Parathyroid adenoma (tissue), 2 donors: ENCODE results near the gene ZNF683.

Experiments used
- H2AFZ ChIP-seq: fragments of 300-600 bp; sonication (generic); one replicate; pipeline ENCODE4 v1.7.0; 2017; ENCODE audit warnings: antibody characterized with exemption, mild to moderate bottlenecking
- H3K27ac ChIP-seq: fragments of 300-600 bp; sonication (generic); one replicate; pipeline ENCODE4 v1.7.0; 2017
- H3K27me3 ChIP-seq: fragments of 300-600 bp; sonication (generic); one replicate; pipeline ENCODE4 v1.7.0; 2017; ENCODE audit warnings: low read length; ENCODE audit not compliant: control insufficient read depth, insufficient read depth
- H3K36me3 ChIP-seq: fragments of 300-600 bp; sonication (generic); one replicate; pipeline ENCODE4 v1.7.0; 2017; ENCODE audit warnings: low read length; ENCODE audit not compliant: control insufficient read depth, insufficient read depth
- H3K4me1 ChIP-seq: fragments of 300-600 bp; sonication (generic); one replicate; pipeline ENCODE4 v1.7.0; 2017; ENCODE audit warnings: control low read depth
- H3K4me2 ChIP-seq: fragments of 300-600 bp; sonication (generic); one replicate; pipeline ENCODE4 v1.7.0; 2017; ENCODE audit warnings: low read length
- H3K4me3 ChIP-seq: fragments of 300-600 bp; sonication (generic); one replicate; pipeline ENCODE4 v1.7.0; 2017; ENCODE audit warnings: low read depth, low read length
- H3K79me2 ChIP-seq: fragments of 300-600 bp; sonication (generic); one replicate; pipeline ENCODE4 v1.7.0; 2017; ENCODE audit warnings: control low read depth
- H3K9ac ChIP-seq: fragments of 300-600 bp; sonication (generic); one replicate; pipeline ENCODE4 v1.7.0; 2017; ENCODE audit warnings: mild to moderate bottlenecking
- H3K9me3 ChIP-seq: fragments of 300-600 bp; sonication (generic); one replicate; pipeline ENCODE4 v1.7.0; 2017; ENCODE audit warnings: low read length; ENCODE audit not compliant: control insufficient read depth
- TF ChIP-seq, protein P1 (sequence below): fragments of 300-600 bp; sonication (generic); IDR thresholded peaks from one replicate; pipeline ENCODE4 v1.7.0; 2017; ENCODE audit warnings: antibody characterized with exemption, mild to moderate bottlenecking
- donor health status: primary hyperparathyroidism.

The ZNF683 gene

DNA sequence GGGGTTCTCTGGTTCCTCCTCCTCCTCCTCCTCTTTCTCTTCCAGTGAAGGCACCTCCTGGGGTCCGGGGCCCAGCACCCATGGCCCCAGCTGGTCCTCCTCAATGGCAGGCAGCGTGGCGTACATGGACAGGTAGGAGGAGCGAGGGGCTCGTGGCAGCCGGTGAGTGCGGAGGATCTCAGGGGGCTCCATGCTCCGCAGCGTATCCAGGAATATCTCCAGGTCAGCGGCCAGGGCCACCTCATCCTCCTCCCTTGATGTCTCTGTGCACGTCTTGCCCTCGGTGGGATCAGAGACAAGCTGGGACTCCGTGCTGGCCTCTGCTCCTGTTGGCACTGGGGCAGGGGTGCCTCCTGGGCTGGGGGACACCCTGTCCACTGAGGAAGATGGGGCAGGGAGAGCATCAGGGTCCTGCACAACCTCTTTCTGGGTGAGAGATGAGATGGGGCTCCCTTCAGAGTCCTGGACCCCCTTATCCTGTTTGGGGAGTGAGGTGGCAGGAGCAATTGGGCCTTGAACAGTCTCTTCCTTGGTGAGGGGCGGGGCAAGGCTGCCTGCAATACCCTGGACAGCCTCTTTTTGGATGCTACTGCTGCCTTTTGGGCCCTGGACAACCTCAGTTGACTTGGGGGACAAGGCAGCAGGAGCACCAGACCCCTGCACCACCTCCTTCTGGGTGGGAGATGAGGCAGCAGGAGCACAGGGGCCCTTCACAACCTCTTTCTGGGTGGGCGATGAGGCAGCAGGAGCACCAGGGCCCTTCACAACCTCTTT lies 28.2 kb downstream of the ZNF683 start:
- Histone ChIP-seq H3K27me3 (no peaks in the 10 kb centered on the region), H2AFZ (no peak overlapping the region), H3K4me3 (no peak overlapping the region), H3K4me1 (no peaks in the 10 kb centered on the region), H3K9ac (no peak overlapping the region), H3K36me3 (no peaks in the 10 kb centered on the region), H3K79me2 (no peaks in the 10 kb centered on the region), H3K4me2 (no peak overlapping the region), H3K27ac (no peak overlapping the region), H3K9me3 (no peaks in the 10 kb centered on the region)
- TF ChIP-seq, protein P1, sequence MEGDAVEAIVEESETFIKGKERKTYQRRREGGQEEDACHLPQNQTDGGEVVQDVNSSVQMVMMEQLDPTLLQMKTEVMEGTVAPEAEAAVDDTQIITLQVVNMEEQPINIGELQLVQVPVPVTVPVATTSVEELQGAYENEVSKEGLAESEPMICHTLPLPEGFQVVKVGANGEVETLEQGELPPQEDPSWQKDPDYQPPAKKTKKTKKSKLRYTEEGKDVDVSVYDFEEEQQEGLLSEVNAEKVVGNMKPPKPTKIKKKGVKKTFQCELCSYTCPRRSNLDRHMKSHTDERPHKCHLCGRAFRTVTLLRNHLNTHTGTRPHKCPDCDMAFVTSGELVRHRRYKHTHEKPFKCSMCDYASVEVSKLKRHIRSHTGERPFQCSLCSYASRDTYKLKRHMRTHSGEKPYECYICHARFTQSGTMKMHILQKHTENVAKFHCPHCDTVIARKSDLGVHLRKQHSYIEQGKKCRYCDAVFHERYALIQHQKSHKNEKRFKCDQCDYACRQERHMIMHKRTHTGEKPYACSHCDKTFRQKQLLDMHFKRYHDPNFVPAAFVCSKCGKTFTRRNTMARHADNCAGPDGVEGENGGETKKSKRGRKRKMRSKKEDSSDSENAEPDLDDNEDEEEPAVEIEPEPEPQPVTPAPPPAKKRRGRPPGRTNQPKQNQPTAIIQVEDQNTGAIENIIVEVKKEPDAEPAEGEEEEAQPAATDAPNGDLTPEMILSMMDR: no peak

DNA sequence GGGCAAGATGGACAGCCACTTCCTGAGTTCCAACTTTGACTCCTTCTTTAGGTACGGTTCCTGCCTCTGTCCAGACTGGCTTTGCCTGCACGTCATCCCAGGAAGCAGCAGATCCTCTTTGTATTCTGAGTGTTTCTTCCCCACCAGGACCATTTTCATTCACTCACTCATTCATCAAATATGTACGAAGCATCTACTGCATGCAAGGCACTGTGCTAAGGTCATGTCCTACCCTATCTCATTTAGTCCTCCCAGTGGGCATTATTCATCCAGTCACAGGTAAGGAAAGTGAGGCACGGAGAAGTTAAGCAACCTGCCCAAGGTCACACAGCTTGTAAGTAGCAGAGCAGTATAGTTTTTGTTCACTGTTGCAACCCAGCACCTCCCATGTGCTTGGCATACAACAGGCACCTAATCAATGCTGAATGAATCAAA lies 32.5 kb downstream of the ZNF683 start:
- H3K4me2 ChIP-seq: no peak overlapping the region
- no peaks in the 10 kb centered on the region for H3K27me3 ChIP-seq
- H2AFZ ChIP-seq: no peak overlapping the region
- no peak overlapping the region for H3K9ac ChIP-seq
- H3K4me1 ChIP-seq: no peaks in the 10 kb centered on the region
- no peaks in the 10 kb centered on the region for H3K36me3 ChIP-seq
- no peak overlapping the region for H3K27ac ChIP-seq
- no peaks in the 10 kb centered on the region for H3K79me2 ChIP-seq
- no peak overlapping the region for H3K4me3 ChIP-seq
- TF ChIP-seq, protein P1: no peak
- H3K9me3 ChIP-seq: no peaks in the 10 kb centered on the region

DNA sequence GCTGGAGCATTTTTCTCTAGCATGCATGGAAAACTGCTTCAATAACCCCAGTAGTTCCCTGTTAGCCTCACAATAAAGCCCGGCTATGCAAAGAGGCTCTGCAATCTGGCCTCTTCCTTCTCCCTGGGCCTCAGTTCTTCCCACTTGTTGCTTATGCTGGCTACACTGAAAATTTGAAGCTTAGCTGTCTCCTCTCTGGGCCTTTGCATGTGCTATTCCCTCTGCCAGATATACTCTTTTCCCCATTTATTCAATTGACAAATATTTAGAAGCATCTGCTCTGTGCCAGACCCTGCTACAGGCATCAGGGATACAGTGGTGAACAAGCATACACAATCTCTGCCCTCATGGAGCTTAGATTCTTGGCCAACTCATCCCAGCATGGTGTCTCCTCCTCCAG lies 33.9 kb downstream of the ZNF683 start:
- no peak overlapping the region for H3K9ac ChIP-seq

DNA sequence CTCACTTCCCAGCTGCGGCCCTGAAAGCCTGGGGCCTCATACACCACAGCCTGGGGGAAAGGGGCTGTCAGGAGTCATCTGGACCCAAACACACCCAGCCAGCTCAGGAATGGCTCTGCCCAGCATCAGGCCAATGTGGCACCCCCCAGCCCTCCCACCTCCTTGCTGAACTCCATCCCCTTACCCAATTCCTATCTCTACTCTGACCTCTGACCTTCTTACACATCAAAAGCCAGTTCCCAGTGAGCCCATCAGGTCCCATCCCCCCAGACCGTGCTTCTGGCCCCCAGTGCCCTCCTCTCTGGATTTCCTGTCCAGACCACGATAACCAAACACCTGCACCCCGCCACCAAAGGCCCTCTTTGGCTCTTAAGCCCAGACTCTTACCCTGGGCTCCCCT lies 34.9 kb downstream of the ZNF683 start:
- H3K27ac ChIP-seq: no peak overlapping the region
- H3K4me2 ChIP-seq: no peak overlapping the region
- no peaks in the 10 kb centered on the region for H3K4me1 ChIP-seq
- TF ChIP-seq, protein P1: no peak
- no peak overlapping the region for H2AFZ ChIP-seq
- no peaks in the 10 kb centered on the region for H3K27me3 ChIP-seq
- no peaks in the 10 kb centered on the region for H3K9me3 ChIP-seq
- H3K4me3 ChIP-seq: no peak overlapping the region
- H3K79me2 ChIP-seq: no peaks in the 10 kb centered on the region
- no peak overlapping the region for H3K9ac ChIP-seq
- H3K36me3 ChIP-seq: no peaks in the 10 kb centered on the region

More for the DNA sequence above, 33.9 kb downstream of the ZNF683 start:
- Histone ChIP-seq H3K79me2 (no peaks in the 10 kb centered on the region), H2AFZ (no peak overlapping the region), H3K27me3 (no peaks in the 10 kb centered on the region), H3K4me2 (no peak overlapping the region), H3K9me3 (no peaks in the 10 kb centered on the region), H3K27ac (no peak overlapping the region), H3K36me3 (no peaks in the 10 kb centered on the region), H3K4me3 (no peak overlapping the region), H3K4me1 (no peaks in the 10 kb centered on the region)
- TF ChIP-seq, protein P1: no peak

DNA sequence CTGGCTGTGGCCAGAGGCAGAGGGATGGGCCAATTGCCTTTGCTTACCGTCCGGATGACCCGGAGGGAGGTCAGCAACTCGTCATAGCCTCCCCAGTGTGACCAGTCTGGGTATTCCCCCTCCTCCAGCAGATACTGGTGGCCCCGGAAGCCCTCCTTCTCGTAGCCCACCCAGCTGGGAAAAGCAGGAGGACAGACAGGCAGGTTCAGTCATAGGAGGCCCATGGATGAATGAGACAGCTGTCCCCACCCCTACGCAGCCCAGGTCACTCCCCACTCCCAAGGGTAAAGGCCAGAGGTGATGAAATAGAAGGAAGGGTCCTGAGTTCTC lies 35.4 kb downstream of the ZNF683 start:
- TF ChIP-seq, protein P1: no peak
- Histone ChIP-seq H3K27me3 (no peaks in the 10 kb centered on the region), H2AFZ (no peak overlapping the region), H3K4me2 (no peak overlapping the region), H3K79me2 (no peaks in the 10 kb centered on the region), H3K4me3 (no peak overlapping the region), H3K27ac (no peak overlapping the region), H3K9me3 (no peaks in the 10 kb centered on the region), H3K36me3 (no peaks in the 10 kb centered on the region), H3K9ac (no peak overlapping the region), H3K4me1 (no peaks in the 10 kb centered on the region)
